Tibial nerve (tissue), 4 donors: ENCODE measurements around the gene KIFC1.

Experiments used
- EP300 ChIP-seq, 2 donors: sonication (generic); formaldehyde crosslinking; IDR thresholded peaks; one replicate each; pipeline ENCODE4 v1.6.1; 2017; ENCODE audit warnings: antibody characterized with exemption in 2 of 2, mild to moderate bottlenecking in 1 of 2
- TF ChIP-seq, protein P1 (sequence below), 5 experiments: fragments of 200-600 bp in 3 of 5; fragments of 450-650 bp in 2 of 5; sonication (generic) in 3 of 5; IDR thresholded peaks; one replicate each; pipeline ENCODE4 v1.5.1; 2016 to 2019; ENCODE audit warnings: antibody characterized with exemption in 5 of 5, mild to moderate bottlenecking in 3 of 5, moderate library complexity in 2 of 5

DNA sequence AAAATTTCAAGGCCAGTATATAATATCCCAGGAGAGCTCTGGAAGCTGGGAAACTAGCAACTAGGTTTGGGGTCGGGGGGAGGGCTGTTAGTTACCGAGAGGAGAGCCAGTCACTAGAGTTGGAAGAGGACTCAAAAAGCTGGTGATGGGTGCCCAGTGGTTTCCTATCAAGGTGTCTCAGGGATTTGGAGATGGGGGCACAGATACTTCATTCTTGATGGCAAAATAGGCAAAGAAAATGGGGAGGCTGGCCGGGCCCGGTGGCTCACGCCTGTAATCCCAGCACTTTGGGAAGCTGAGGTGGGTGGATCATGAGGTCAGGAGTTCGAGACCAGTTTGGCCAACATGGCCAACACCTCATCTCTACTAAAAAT lies 20.0 kb downstream of the KIFC1 start:
- TF ChIP-seq, protein P1, sequence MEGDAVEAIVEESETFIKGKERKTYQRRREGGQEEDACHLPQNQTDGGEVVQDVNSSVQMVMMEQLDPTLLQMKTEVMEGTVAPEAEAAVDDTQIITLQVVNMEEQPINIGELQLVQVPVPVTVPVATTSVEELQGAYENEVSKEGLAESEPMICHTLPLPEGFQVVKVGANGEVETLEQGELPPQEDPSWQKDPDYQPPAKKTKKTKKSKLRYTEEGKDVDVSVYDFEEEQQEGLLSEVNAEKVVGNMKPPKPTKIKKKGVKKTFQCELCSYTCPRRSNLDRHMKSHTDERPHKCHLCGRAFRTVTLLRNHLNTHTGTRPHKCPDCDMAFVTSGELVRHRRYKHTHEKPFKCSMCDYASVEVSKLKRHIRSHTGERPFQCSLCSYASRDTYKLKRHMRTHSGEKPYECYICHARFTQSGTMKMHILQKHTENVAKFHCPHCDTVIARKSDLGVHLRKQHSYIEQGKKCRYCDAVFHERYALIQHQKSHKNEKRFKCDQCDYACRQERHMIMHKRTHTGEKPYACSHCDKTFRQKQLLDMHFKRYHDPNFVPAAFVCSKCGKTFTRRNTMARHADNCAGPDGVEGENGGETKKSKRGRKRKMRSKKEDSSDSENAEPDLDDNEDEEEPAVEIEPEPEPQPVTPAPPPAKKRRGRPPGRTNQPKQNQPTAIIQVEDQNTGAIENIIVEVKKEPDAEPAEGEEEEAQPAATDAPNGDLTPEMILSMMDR (IDR thresholded peaks at IDR 0.05), result no peak
- TF ChIP-seq EP300 (IDR thresholded peaks at IDR 0.05), result no peak
